HG02973 (cell line): ENCODE results near the gene PPME1.
"Not testable (repeated sequence)": the region's sequence is repeated elsewhere in the genome, so short reads cannot be mapped to it uniquely, and the experiment has no call there.

Experiments used
- ATAC-seq: cut with Tn5 transposase; IDR thresholded peaks from one replicate; pipeline ENCODE4 v1.9.1; 2021; ENCODE audit warnings: moderate library complexity; ENCODE audit not compliant: unreplicated experiment

PPME1 gene

DNA sequence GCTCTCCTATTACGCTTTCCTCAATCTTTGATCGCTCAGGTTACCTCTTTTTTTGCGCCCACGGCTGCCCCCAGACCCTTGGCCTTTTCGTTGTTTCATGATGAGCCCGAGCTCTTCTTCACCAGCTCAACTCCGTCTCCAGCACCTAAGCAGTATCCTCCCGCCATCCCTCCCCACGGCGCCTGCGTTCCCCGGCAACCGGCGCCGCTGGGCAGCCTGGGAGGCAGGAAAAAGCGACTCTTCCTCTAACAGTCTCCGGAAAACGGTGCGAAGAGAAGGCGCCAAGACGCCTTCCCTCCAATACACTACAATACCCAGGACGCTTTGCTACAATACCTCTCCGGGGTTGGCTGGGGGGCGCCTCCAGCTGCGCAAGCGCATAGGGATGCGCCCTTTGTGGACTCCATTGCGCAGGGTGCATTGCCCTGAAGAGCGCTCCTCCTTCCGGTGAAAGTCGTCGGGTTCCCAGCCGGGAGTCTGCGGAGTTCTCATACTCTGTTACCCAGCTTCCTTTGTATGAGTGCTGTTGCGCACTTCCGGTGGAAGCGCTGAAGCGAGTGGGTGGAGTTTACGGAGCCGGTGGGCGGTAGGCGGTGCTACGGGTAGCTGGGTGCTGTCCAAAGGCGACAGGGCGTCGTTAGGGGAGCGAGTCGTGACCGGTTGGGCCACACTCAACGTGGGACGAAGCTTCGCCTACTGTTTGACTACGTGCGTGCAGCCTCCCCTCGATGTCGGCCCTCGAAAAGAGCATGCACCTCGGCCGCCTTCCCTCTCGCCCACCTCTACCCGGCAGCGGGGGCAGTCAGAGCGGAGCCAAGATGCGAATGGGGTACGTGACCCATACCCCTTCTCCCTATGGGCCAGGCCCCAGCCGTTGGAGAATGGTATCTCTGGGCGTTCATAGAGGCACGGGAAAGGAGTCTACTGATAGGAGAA lies at the start of gene PPME1, which contains the start of gene C2CD3:
Gene PPME1, plus strand, starts transcription at position 596 of the 936 bp plus-strand sequence. Its CDS starts 133 bp downstream, at position 729.
Gene C2CD3, minus strand, starts transcription at position 309 of the 936 bp plus-strand sequence. Its CDS starts 210 bp downstream, at position 99.
- peak; percentile 93 for ATAC-seq

- ATAC-seq = no peak
Measured at GRCh38 chr11:74121804-74122203, 49.3 kb upstream of the PPME1 start.

DNA sequence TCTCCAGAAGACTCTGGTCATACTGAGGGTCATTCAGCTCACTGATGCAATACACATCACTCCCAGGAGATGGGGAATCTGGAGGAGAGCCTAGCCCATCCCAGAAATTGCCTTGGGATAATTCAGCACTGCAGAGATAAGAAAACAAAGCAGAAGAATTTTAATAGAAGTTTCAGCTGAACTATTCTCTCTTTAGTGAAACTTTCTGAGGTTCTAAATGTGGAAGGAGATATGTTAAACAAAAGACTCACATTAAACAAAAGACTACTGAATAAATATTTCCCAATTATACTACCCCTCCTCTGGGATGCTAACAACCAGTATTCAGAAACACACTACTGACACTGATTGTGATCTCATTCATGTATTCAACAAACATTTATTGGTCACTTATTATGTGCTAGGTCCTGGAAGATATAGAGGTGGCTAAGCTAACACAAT lies 48.1 kb upstream of the PPME1 start:
- no peak for ATAC-seq

DNA sequence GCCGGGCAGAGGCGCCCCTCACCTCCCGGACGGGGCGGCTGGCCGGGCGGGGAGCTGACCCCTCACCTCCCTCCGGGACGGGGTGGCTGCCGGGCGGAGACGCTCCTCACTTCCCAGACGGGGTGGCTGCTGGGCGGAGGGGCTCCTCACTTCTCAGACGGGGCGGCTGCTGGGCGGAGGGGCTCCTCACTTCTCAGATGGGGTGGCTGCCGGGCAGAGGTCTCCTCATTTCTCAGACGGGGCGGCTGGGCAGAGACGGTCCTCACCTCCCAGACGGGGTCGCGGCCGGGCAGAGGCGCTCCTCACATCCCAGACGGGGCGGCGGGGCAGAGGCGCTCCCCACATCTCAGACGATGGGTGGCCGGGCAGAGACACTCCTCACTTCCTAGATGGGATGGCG lies 42.0 kb upstream of the PPME1 start:
- not testable (repeated sequence) for ATAC-seq

- ATAC-seq = no peak
Measured at GRCh38 chr11:74132833-74133232, 38.3 kb upstream of the PPME1 start.

DNA sequence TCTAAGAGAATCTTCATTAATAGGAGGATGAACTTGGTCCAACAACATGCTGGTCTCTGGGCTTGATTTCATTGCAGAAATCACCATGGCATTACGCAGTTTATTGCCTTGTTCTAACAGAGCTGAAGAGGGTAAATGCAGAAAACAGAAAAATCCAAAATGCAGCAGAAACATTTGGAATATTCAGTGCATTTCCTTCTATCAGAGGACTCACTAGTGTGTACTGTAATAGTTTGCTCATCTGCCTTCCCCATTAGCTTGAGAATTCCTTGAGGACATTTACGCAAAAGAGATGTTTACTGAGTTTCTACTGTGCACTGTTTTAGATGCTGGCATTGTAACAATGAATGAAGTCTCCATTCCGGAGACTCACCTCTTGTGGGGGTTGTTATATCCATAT lies 37.7 kb upstream of the PPME1 start:
- no peak for ATAC-seq

DNA sequence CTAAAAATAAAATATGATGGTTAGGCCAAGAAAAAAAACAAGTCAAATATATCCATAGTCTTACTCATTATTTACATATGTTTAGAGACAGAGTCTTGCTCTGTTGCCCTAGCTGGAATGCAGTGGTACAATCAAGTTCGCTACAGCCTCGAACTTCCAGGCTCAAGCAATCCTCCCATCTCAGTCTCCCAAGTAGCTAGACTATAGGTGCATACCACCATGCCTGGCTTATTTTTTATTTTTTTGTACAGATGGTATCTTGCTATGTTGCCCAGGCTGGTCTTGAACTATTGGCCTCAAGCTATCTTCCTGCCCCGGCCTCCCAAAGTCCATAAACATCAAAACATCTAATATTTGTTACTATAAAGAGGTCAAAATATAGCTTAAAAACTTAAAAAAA lies 36.4 kb upstream of the PPME1 start:
- ATAC-seq = no peak

DNA sequence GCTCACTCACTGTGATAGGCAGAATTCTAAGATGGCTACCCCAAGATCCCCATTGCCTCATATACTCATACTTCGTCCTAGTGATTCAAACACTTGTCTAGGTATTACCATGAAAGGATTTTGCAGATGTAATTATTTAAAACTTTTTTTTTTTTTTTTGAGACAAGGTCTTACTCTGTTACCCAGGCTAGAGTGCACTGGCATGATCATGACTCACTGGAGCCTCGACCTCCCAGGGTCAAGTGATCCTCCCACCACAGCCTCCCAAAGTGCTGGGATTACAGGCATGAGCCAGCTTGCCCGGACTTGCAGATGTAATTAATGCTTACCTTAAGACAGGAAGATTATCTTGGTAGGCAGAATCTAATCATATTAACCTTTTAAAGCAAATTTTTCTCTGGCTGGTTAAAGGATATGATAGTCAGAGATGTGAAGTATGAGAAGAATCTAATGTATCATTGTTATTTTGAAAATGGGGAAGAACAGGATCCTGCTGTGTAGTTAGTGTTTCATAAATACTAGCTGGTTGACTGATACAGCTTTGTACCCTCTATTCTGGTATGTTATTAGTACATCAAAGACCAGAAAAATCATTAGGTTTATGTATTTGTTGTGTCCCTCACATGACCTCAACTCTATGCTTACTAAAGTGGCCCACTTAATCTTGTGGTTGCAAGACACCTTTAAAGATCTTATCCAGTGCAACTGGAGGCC lies 35.8 kb upstream of the PPME1 start:
- no peak for ATAC-seq

- no peak for ATAC-seq
Measured at GRCh38 chr11:74138021-74138420, 33.1 kb upstream of the PPME1 start.

DNA sequence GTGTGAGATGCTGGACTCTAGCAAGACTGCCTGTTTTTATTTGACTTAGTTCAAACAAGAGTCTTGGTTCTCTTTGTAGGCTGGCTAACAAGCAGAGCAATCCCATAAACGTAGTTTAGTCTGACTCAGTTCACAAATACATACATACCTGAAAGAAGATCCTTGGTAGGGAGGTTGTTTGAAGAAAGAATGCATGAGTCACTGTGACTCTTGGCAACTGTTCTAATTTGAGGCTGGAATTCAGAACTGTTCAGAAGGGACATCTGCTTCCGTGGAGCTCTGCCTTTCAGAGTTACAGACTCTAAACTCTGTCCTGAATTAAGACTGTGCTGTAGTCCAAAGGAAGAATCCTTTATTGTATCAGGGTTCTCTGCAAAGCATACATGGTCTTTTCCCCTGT lies 32.5 kb upstream of the PPME1 start:
- ATAC-seq = no peak

DNA sequence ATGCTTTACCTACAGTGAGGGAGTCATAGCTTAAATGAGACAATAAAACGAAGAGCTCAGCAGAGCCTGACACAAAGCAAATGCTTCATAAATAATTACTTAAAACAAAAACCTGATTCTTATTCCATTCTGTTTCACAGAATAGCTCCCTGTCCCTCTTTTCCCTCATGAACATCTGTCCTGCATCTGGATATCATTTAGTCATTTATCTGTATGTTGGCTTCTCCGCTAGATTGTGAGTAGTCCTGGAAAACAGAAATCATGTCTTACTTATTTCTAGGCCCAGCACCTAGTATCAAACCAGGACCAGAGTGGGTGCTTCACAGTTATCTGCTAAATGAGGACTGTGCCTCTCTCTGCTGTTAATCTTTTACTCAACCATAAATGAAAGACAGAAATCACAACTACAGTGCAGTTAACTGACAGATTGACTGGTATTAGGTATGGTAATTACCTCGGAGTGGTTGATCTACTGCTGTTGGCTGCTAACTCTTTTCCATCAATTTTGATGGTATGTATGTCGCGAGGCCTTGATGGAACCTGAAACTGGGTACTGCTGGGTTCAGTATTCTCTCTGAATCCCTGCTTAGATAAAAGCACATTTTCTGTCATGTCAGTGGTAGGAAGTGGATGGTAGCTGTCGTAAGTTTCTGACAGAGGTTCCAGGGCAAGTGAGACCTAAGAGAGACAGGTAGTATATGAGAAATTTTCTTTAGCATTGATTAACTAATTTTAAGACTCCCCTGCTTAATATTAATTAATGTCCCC lies 31.8 kb upstream of the PPME1 start:
- no peak for ATAC-seq

DNA sequence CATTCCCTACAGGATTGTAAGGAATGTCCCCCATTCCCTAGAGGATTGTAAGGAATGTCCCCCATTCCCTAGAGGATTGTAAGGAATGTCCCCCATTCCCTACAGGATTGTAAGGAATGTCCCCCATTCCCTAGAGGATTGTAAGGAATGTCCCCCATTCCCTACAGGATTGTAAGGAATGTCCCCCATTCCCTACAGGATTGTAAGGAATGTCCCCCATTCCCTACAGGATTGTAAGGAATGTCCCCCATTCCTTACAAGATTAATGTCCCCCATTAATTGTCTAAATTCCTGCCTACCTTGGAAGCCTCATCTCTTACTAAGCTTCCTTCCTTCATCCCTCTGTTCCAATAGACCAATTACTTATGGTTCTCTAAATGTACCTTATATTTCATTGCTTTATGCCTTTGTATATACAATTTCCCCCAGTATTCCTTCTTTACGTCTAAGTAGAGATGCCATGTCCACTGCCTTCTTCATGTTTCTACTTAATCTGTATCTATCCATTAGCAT lies 31.1 kb upstream of the PPME1 start:
- ATAC-seq = not testable (repeated sequence)

DNA sequence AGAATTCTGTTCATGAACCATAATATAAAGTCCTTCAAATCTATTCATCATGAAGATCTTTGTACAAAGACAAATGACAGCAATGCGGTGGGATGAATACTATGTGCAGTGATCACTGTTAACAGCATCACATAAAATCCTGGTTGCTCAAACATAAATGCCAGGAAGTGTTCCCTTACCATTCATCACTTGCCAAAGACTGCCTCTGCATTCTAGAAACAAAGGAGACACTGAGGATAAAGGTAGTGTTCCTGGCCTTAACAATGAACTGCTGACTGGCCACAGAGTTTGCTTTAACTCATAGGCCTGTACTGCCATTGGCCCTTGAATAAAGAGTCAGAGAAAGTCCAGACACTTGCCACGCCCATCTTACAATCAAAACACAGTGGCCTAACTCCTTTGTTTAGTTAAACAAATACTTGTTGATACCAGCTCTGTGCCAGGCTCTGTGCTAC lies 29.8 kb upstream of the PPME1 start:
- ATAC-seq = no peak

DNA sequence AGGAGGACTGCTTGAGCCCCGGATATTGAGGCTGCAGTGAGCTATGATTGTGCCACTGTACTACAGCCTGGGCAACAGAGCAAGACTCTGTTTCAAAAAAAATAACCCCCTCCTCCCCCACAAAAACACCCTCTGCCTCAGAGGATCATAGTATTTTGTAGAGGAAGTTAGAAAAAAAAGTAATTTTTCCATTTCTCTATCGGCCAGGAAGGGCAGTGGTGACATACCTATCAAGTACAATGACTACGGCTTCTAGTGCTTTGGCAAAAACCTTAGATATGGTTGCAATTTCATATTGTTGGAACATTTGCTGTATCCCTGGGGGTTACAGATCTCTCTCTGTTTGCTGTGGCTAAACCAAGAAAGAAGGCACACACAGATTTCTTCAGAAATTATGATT lies 29.2 kb upstream of the PPME1 start:
- no peak for ATAC-seq

- ATAC-seq = no peak
Measured at GRCh38 chr11:74142624-74143023, 28.5 kb upstream of the PPME1 start.

DNA sequence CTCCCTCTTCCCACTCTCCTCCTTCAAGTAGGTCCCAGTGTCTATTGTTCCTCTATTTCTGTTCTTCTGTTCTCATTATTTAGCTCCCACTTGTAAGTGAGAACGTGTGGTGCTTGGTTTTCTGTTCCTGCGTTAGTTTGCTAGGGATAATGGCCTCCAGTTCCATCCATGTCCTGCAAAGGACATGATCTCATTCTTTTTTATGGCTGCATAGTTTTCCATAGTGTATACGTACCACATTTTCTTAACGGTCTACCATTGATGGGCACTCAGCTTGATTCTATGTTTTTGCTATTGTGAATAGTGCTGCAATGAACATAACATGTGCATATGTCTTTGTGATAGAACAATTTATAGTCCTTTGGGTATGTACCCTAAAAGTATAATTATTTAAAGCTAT lies 26.5 kb upstream of the PPME1 start:
- no peak for ATAC-seq

DNA sequence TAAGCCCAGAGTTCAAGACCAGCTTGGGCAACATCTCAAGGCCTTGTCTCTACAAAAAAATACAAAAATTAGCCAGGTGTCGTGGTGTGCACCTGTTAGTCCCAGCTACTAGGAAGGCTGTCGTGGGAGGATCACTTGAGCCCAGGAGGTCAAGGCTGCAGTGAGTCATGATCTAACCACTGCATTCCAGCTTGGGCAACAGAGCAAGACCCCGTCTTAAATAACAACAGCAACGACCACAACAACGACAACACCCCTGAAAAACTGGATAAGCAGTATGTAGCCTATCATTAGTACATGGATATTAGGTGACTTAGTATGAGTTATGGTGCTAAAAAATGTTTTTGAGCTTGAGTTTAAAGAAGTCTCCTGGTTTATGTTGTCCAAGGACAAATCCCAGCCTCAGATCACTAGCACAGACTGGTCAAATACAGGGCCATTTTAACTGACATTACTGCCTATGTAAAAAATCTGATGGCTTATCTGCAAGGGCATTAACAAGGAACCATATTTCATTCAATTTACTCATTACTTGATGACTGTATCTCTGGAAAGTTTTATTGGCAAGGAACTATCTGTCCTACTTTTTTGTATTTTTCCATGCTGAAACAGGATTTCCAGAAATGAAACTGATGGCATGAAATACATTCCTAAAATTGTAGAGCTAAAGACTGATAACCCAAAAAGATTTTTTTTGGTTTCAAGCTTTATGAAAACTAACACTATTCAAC lies 23.7 kb upstream of the PPME1 start:
- ATAC-seq = no peak

DNA sequence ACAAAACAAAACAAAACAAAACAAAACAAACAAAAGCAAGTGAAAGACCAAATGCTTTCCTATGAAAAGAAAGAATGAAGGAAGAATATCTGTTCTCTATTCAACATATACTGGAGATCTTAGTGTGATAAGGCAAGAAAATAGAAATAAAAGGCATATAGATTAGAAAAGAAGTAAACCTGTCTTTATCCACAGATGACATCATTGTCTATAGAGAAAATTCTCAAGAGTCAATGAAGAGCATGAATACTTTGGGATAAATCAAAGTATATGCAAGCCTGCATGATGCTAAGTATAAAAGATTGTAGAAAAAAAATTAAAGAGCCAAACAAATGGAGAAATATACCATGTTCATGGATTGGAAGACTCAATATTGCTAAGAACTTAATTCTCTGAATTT lies 17.9 kb upstream of the PPME1 start:
- no peak for ATAC-seq

DNA sequence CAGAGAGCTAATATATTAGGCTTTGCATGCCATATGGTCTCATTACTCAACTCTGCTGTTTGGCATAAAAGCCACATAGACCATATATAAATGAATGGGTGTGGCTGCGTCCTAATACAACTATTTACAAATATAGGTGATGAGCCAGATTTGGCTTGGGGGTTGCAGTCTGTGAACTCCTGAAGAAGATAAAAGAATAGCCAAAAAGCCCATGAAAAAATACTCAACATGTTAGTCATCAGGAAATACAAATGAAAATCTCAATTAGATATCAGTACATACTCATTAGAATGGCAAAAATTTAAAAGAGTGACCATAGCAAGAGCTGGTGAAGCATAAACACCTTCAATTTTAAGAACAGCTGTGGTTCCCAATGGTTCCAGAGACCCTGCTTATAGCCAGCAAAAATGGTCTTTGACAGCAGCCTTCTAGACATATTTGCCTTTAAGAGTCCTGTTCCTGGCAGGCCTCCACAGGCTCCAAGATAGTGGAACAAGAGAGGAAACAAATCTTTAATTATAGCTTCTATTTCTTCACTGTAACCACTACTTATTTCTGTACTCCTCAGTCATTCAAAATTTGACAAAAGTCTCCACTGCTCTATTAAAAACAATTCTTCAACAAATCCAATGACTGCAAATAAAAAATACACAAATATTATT lies 16.3 kb upstream of the PPME1 start:
- no peak for ATAC-seq

DNA sequence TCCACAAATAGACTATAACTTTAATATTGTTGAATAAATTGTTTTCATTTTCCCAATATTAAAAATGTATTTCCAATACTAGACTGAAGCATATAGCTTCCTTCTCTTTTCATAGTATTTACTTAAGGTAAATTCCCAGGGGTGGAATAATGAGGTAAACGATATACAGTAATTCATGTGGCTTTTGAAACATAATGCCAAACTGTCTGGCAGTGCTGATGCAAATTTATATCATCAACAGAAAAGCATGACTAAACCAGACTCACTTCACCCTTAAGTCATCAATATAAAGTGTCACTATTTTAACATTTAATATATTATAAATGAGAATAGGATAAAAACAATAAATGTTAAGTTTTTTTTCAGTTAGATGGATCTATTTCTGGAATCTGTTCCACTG lies 13.9 kb upstream of the PPME1 start:
- no peak for ATAC-seq
